Fibroblast of pulmonary artery (primary cell): ENCODE results near the gene EPB41L5.

Experiments
- DNase-seq: peaks from one replicate; pipeline ENCODE4 v3.0.0-alpha.2; 2010; ENCODE audit warnings: low read depth
- H3K4me3 ChIP-seq: replicated peaks from 2 replicates; pipeline ENCODE4 v1.5.1; 2011; ENCODE audit warnings: low read depth, mild to moderate bottlenecking, control low read depth, low read length, moderate library complexity
- TF ChIP-seq, protein P1 (sequence below): IDR thresholded peaks from 2 replicates; pipeline ENCODE4 v1.5.1; 2011; ENCODE audit warnings: mild to moderate bottlenecking, control low read depth, low read length, inconsistent platforms; ENCODE audit errors: missing control alignments

The EPB41L5 gene

DNA sequence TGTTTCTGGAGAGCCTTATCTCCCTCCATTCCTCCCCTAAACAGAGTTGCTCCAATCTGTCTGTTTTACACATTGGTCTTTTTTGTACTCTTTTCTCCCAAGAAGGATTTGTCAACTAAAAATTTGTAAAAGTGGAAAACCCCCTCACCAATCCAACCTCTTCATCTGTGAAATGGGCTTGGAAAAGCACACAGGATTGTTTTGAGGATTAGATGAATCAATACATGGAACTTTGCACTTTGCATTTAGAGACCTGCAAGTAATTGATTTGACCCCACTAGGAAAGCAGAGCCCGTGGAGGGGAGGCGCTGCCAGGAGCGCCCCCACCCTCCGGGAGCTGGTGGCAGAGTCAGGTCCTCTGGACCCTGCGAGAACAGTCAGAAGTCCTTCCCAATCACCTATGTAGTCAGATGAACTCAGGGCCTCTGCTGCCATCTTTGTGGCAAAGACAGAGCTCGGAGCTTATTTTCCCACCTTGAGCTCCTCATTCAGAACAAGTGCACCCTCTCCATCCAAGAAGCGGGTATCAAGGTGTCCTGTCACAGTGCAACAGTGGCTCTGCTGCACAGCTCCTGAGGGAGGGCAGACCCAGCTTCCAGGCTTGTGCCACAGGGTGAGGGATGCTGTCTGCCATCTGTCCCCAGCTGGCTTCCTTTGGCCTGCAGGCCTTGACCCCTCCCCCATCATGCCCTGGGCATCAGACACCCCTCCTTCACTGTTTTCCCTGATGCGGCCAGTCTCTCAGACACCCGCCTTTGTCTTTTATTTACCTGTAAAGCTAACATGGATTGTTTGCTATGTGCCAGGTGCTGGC, 212.1 kb downstream of the EPB41L5 start:
- TF ChIP-seq, protein P1, sequence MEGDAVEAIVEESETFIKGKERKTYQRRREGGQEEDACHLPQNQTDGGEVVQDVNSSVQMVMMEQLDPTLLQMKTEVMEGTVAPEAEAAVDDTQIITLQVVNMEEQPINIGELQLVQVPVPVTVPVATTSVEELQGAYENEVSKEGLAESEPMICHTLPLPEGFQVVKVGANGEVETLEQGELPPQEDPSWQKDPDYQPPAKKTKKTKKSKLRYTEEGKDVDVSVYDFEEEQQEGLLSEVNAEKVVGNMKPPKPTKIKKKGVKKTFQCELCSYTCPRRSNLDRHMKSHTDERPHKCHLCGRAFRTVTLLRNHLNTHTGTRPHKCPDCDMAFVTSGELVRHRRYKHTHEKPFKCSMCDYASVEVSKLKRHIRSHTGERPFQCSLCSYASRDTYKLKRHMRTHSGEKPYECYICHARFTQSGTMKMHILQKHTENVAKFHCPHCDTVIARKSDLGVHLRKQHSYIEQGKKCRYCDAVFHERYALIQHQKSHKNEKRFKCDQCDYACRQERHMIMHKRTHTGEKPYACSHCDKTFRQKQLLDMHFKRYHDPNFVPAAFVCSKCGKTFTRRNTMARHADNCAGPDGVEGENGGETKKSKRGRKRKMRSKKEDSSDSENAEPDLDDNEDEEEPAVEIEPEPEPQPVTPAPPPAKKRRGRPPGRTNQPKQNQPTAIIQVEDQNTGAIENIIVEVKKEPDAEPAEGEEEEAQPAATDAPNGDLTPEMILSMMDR = no peak
- H3K4me3 ChIP-seq = no peak overlapping the region
- no peak for DNase-seq

DNA sequence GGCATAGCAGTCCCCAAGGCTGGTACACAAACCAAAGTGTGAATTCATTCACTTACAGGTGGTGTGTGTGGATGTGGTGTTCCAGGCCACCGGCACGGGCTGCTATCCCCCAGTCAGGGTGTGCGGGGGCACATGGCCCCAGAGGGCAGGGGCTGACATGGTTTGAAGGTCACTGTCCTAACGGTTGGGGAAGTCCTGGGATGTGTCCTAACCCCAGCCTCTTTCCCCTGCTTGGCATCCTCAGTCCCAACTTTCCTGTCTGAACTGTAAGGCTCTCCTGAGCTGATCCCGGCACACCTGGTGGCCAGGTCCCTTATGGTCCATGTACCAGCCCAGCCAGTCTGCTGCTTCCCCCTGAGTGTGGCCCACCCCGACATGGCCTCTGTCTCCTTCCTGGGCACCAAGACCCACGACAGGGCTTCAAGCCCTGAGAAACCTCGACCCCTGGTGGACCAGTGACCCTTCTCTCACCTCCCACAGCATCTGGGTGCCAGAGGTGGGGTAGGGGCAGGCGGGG, 212.7 kb downstream of the EPB41L5 start:
- TF ChIP-seq, protein P1 = no peak
- no peak overlapping the region for H3K4me3 ChIP-seq
- DNase-seq = no peak

DNA sequence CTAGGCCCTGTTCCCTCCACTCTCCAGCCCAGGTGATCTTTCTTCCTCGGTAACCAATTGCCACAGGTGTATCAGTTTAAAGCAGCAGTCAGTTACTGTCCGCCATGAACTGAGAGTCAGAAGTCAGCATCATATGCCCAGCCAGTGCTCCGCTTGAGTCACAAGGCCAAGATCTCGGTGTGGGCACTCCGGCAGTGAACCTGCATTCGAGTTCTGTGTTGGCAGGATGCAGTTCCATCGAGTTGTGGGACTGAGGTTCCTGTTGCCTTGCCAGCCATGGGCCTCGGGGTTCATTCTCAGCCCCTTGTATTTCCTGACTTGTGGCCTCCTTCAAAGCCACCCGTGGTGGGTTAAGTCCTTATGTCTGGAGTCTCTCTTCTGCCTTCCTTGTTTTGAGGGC, 213.4 kb downstream of the EPB41L5 start:
- DNase-seq = no peak
- H3K4me3 ChIP-seq = no peak overlapping the region
- TF ChIP-seq, protein P1 = no peak

DNA sequence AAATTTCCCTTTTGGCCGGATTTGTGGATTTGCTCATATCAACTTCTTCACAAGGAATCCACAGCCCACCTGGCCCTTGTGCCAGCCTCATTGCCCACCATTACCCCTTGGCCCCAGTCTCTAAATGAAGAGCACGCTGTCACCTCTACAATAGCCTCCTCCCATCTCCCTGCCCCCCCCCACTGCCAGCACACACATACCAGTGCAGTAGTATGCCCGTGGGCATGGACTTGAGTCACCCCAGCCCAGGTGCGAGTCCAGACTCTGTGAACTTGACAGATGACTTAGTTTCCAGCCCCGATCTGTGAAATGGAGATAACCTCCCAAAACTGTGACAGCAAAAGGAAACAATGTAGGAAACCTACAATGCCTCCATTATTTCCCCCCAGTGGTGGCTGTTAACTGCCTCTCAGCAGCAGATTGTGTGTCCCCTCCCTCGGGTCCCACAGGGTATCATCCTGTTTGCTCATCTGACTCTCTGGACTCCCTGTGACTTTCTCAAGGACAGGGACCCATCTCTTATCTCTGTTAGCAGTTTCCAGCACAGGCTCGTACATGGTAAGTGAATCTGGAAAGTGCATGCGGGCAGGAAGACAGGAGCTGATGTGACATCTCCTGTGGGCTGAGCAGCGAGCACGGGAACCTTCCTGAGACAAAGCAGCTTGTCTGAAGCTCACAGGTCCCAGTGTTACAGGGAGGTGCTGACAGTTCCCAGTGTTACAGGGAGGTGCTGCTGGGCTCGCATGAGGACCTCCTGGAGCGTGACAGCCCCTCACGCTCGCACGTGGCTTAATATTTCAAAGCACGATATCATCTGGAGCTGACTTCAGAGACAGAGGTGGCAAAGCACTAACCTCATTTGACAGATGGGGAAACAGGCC, 214.5 kb downstream of the EPB41L5 start:
- no peak for DNase-seq
- no peak overlapping the region for H3K4me3 ChIP-seq
- TF ChIP-seq, protein P1 = no peak

DNA sequence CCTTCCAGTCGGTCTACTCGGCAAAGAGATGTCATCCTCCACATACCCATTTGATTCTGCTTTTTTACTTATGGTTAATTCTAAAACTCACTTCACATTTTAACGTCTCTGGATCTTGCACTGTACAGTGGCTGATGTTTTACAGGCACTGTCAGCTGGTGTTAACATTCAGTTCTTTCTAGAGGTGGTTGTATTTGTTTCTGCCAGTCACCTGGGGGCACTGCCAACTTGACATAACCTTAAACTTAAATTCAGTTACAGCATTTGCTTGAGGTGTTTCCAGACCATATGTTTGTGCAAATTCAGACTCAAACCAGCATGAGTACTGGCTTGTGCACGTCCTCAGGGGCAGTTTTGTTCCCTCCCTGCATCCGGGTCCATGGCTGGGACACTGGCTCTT, 215.6 kb downstream of the EPB41L5 start:
- TF ChIP-seq, protein P1 = no peak
- no peak overlapping the region for H3K4me3 ChIP-seq
- DNase-seq = peak; percentile 16
